Progenitor cell of endocrine pancreas (in vitro differentiated cells): ENCODE measurements around the gene PGR. TPM values are rescaled to one million over a fixed set of nuclear protein-coding genes. Genes with fewer than 3 reads are reported as not detected.

Experiments used
- DNase-seq: peaks from one replicate; pipeline ENCODE4 v3.0.0; 2021; ENCODE audit warnings: low spot score; ENCODE audit not compliant: unreplicated experiment
- H3K27ac Mint-ChIP-seq: 2 replicates; pipeline ENCODE4 v1.8.0; 2021; ENCODE audit warnings: mild to moderate bottlenecking, moderate library complexity, mixed read lengths
- H3K27me3 Mint-ChIP-seq: 2 replicates; pipeline ENCODE4 v1.8.0; 2021; ENCODE audit warnings: mixed read lengths
- H3K36me3 Mint-ChIP-seq: 2 replicates; pipeline ENCODE4 v1.8.0; 2022; ENCODE audit warnings: mixed read lengths; ENCODE audit not compliant: insufficient read depth
- H3K4me1 Mint-ChIP-seq: 2 replicates; pipeline ENCODE4 v1.8.0; 2021; ENCODE audit warnings: low read depth, mixed read lengths
- H3K4me3 Mint-ChIP-seq: 2 replicates; pipeline ENCODE4 v1.8.0; 2021; ENCODE audit warnings: low read depth, mild to moderate bottlenecking, moderate library complexity, mixed read lengths
- H3K9me3 Mint-ChIP-seq: 2 replicates; pipeline ENCODE4 v1.8.0; 2021; ENCODE audit warnings: low read depth, mixed read lengths
- total RNA-seq: library from RNA; stranded (reverse); gene quantifications from 2 replicates; pipeline ENCODE4 v1.2.1, GENCODE V29; 2021
- TF ChIP-seq, protein P1 (sequence below): fragments of 200-600 bp; sonication (generic); IDR thresholded peaks from one replicate; pipeline ENCODE4 v1.5.0; 2021; ENCODE audit warnings: antibody characterized with exemption, mild to moderate bottlenecking; ENCODE audit not compliant: unreplicated experiment

PGR gene
- total RNA-seq, 1 donor from 2014 or later: not detected

DNA sequence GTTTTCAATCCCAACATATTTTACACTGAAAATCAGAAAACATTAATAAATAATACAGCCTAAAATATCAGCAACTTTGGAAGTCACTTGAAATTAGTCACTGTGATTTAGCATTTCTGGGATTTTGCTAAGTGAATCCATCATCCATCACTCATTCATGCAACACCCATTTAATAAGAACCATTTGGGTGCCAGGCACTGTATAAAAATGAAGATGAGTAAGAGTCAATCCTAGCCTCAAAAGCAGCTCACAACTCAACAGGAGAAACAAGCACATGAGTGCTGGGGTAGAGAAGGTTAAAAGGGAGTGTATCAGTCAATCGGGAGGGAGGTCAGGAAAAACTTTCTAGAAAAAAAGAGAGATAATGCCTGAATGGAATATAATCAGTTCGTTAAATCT, 77.9 kb downstream of the PGR start:
- Mint-ChIP-seq H3K27me3 (peaks cover 4% of the 10 kb centered on the region), H3K4me3 (no peak overlapping the region), H3K27ac (no peak overlapping the region), H3K36me3 (no peaks in the 10 kb centered on the region), H3K9me3 (no peaks in the 10 kb centered on the region), H3K4me1 (no peaks in the 10 kb centered on the region)
- TF ChIP-seq, protein P1, sequence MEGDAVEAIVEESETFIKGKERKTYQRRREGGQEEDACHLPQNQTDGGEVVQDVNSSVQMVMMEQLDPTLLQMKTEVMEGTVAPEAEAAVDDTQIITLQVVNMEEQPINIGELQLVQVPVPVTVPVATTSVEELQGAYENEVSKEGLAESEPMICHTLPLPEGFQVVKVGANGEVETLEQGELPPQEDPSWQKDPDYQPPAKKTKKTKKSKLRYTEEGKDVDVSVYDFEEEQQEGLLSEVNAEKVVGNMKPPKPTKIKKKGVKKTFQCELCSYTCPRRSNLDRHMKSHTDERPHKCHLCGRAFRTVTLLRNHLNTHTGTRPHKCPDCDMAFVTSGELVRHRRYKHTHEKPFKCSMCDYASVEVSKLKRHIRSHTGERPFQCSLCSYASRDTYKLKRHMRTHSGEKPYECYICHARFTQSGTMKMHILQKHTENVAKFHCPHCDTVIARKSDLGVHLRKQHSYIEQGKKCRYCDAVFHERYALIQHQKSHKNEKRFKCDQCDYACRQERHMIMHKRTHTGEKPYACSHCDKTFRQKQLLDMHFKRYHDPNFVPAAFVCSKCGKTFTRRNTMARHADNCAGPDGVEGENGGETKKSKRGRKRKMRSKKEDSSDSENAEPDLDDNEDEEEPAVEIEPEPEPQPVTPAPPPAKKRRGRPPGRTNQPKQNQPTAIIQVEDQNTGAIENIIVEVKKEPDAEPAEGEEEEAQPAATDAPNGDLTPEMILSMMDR: no peak
- no peak for DNase-seq

DNA sequence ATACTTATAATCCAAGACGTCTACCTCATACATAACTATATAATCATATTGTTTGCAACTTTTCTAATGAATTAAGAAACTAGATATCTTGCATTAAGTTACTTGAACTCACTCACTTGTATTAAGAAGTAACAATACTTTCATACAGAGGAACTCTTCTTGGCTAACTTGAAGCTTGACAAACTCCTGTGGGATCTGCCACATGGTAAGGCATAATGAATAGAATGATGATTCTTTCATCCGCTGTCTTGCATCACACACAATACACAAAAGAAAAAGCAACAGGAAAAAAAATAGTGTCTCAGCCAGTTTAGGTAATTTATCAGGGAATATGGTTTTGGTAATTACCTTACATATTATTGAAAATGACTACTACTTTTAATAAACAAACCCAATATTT, 79.8 kb downstream of the PGR start:
- Mint-ChIP-seq H3K36me3 (no peaks in the 10 kb centered on the region), H3K4me1 (no peaks in the 10 kb centered on the region), H3K4me3 (no peak overlapping the region), H3K27ac (no peak overlapping the region), H3K27me3 (peaks cover 4% of the 10 kb centered on the region), H3K9me3 (no peaks in the 10 kb centered on the region)
- TF ChIP-seq, protein P1: no peak
- DNase-seq: no peak

DNA sequence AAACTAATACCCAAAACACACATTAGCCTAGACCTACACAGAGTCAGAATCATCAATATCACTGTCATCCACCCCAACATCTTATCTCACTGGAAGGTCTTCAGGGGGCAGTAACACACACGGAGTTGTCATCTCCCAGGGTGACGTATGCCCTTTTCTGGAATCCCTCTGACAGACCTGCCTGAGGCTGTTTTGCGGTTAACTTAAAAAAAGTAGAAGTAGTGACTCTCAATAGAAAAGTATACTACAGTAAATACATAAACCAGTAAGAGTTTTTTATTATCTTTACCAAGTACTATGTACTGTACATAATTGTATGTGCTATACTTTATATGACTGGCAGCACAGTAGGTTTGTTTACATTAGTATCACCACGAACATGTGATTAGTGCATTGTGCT, 80.5 kb downstream of the PGR start:
- no peaks in the 10 kb centered on the region for H3K4me1 Mint-ChIP-seq
- H3K9me3 Mint-ChIP-seq: no peaks in the 10 kb centered on the region
- H3K4me3 Mint-ChIP-seq: no peak overlapping the region
- TF ChIP-seq, protein P1: no peak
- H3K27me3 Mint-ChIP-seq: peaks cover 4% of the 10 kb centered on the region
- no peaks in the 10 kb centered on the region for H3K36me3 Mint-ChIP-seq
- DNase-seq: no peak
- H3K27ac Mint-ChIP-seq: no peak overlapping the region

DNA sequence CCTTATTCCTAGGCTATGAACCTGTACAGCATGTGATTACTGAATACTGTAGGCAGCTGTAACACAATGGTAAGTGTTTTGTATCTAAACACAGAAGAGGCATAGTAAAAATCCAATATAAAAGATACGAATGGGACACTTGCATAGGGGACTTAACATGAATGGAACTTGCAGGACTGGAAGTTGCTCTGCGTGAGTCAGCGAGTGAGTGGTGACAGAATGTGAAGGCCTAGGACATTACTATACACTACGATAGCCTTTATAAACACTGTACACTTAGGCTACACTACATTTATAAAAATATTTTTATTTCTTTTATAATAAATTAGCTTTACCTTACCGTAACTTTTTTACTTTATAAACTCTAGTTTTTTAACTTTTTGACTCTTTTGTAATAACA, 81.1 kb downstream of the PGR start:
- no peaks in the 10 kb centered on the region for H3K9me3 Mint-ChIP-seq
- H3K4me1 Mint-ChIP-seq: no peaks in the 10 kb centered on the region
- no peak for DNase-seq
- no peaks in the 10 kb centered on the region for H3K36me3 Mint-ChIP-seq
- peaks cover 4% of the 10 kb centered on the region for H3K27me3 Mint-ChIP-seq
- H3K4me3 Mint-ChIP-seq: no peak overlapping the region
- no peak overlapping the region for H3K27ac Mint-ChIP-seq
- TF ChIP-seq, protein P1: no peak

DNA sequence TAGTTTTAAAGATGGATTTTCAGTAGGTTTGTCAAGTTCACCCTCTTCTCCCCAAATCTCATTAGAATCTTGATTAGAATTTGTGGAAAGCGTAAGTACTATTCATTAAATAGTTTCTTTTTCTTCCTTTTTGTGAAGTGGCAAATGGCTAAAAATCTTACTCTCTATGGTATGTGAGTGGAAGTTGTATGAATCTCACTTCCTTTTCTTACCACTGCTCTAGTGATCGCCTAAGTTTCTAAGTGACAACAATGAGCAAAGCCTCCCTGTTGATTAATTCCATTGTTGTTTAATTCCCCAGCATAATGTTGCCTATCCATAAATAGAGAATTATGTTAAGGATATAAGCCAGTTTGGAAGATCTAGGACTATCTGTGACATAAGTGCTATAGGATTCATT, 82.7 kb downstream of the PGR start:
- DNase-seq: no peak
- Mint-ChIP-seq H3K9me3 (no peaks in the 10 kb centered on the region), H3K27ac (no peak overlapping the region), H3K4me1 (no peaks in the 10 kb centered on the region), H3K36me3 (no peaks in the 10 kb centered on the region), H3K27me3 (peaks cover 4% of the 10 kb centered on the region), H3K4me3 (no peak overlapping the region)
- TF ChIP-seq, protein P1: no peak

DNA sequence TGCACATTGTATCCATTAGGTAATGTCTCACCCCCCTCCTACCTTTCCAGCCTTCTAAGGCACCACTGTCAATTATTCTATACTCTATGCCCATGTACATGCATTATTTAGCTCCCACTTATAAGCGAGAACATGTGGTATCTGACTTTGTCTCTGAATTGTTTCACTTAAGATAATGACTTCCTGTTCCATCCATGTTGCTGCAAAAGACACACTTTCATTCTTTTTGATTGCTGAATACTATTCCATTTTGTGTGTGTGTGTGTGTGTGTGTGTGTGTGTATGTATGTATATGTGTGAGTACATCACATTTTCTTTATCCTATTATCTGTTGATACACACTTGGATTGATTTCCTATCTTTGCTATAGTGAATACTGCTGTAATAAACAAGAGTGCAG, 84.2 kb downstream of the PGR start:
- H3K27ac Mint-ChIP-seq: no peak overlapping the region
- no peaks in the 10 kb centered on the region for H3K27me3 Mint-ChIP-seq
- H3K9me3 Mint-ChIP-seq: no peaks in the 10 kb centered on the region
- no peaks in the 10 kb centered on the region for H3K36me3 Mint-ChIP-seq
- H3K4me3 Mint-ChIP-seq: no peak overlapping the region
- DNase-seq: no peak
- no peaks in the 10 kb centered on the region for H3K4me1 Mint-ChIP-seq
- TF ChIP-seq, protein P1: no peak
